Activated T-helper 1 cell treated with anti-CD3 and anti-CD28 coated beads, Interleukin-2, amount 50 U/mL, for 16 hours (primary cell): Measurements from ENCODE around the gene ATF7.
A peak's percentile ranks its signal among the peaks of the same experiment; 100 is the strongest.
"Not testable (repeated sequence)": the region's sequence is repeated elsewhere in the genome, so short reads cannot be mapped to it uniquely, and the experiment has no call there.

Experiments used
- DNase-seq, 2 donors: peaks; one replicate each; pipeline ENCODE4 v3.0.0-alpha.2; 2020; ENCODE audit warnings: low read depth in 1 of 2, low spot score in 1 of 2

Gene ATF7

DNA sequence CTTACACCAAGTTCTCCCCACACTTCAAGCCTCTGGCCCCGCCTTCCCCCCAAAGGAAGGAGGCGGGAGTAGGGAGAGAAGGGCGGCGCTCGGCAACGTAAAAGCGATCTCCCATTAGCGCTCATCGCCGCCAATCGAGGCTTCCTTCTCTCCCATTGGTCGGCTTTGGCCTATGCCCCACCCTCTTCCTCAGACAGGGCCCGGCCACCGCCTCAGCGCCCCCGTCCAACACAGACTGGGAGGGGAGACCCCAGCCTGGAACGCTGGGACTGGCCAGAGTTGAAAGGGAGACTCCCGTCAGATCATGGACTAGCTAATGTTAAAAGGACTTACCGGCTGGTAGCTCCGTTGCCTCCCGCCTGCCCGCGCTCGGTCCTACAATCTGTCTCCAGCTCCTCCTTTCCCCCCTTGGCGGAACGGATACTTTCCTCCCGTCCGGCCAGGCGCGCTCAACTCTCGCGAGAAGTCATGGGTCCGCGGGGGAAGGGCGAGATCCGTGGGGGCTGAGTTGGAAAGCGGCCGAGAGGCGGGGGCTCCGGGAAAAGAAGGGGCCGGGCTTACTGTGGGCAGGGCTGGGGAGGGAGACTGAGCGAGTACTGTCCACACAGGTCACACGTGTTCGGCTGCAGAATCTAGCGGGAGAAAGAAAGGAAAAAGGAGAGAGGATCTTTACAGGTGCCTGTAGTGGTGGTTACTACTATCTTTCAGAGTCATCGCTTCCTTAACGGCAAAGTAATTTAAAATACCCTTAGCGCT lies at the start of gene ATF7:
TSS of gene ATF7 (minus strand) at position 437 of the 756 bp plus-strand sequence. CDS start 25,382 bp downstream, outside the sequence.
- peak; percentile 94 to 98 for DNase-seq

DNA sequence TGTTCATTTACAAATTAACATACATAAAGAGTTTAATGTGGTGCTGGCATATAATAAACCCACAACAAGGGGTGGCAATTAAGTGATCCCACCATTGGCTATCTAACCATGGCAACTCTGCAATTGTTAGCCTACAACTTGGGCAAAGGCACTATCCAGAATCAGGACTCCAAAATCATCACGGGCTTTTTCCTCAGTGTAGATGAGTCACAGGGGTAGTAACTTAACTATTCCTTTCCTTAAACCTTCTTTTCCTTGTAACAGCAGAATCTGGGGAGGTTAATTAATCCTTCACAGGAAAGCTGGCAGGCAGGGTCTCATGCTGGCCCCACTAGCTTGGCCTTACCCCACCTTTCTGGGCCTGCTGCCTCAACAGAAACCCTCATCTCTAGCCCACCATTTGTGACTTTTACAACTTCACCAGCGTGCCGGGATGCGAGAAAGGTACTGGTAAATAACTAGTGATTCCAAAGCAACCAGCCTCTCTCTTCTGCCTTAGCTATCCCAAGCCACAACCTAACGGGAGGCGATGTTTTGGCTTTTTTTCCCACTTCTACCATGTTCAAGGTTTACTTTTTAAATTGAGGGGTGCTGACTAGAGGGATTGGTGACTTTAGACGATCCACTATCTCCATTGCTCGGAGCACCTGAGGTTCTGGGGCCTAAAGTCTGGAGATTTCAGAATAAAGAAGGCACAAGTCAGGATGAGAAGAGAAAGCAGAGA lies 49.0 kb upstream of the ATF7 start:
- no peak for DNase-seq

DNA sequence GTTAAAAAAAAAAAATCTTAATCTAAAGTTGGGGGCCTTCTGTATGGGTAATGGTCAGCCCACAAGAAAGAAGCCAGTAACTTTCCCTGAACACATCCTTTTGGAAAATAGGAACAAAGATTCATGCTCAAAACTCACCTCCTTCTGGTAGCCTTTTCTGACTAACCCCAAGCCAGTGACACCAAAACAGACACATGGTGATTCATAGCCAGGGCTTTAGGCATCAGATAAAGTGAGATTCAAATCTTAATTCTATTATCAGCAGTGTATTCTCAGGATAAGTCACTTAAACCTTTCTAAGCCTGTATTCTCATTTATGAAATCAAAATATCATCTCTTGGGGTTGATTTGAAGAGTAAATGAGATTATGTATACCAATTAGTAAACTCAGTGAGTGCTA lies 44.8 kb upstream of the ATF7 start:
- DNase-seq = no peak

DNA sequence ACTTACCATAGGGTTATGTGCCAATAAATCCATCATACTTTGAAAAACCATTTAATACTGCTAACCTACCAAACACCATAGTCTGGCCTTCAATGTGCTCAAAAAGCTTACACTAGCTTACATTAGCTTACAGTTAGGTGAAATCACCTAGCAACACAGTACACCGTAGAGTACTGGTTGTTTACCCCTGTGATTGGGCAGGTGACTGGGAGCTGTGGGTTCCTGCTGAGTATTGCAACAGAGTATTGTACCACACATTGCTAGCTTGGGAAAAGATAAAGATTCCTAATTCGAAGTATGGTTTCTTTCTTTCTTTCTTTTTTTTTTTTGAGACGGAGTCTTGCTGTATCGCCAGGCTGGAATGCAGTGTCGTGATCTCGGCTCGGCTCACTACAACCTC lies 44.1 kb upstream of the ATF7 start:
- DNase-seq = no peak

DNA sequence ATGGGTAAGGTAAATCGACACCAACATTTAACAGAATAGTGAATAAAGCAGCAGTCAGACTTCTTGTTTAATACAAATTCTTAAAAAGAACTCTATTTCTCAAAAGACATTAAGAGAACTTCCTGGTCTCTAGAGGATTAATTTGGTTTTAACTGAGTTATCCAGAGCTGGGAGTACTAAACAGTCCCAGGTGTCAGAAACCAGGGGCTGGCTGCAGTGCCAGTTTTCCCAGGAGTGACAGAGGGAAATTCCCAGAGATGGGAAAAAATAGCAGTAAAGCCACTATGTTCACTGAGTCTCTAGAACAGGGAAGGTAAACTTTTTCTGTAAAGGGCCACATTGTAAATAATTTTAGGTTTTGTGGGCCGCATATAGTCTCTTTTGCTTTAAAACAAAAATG lies 40.9 kb upstream of the ATF7 start:
- no peak for DNase-seq

DNA sequence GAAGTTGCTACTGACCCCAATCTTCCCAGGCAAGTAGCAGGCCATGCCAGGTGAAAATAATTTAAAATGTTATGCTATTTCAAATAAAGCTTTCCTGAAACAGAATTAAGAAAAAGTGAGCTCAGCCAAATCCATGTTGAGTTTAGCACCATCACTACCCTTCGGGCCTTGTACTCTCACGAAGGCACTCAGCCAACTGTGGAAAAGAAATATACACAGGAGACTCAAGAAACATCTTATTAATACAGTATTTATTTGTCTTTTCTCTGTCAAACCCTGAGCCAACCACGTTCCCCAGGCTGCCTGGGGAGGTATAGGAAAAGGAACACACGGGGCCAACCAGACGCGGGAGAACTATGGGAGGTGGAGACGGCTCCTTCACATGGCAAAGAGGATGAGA lies 38.8 kb upstream of the ATF7 start:
- no peak for DNase-seq

DNA sequence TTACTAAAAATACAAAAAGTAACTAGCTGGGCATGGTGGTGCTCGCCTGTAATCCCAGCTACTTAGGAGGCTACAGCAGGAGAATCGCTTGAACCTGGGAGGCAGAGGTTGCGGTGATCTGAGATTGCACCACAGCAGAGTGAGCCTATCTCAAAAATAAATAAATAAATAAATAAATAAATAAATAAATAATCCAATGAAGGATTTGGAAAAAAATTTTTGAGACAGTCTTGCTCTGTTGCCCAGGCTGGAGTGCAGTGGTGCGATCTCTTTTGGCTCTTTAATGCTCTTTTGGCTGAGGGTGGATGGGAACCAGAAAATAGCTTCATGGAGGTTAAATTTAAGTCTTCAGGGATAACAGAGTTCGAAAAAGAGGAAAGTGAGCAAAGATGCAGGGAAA lies 38.0 kb upstream of the ATF7 start:
- no peak for DNase-seq

DNA sequence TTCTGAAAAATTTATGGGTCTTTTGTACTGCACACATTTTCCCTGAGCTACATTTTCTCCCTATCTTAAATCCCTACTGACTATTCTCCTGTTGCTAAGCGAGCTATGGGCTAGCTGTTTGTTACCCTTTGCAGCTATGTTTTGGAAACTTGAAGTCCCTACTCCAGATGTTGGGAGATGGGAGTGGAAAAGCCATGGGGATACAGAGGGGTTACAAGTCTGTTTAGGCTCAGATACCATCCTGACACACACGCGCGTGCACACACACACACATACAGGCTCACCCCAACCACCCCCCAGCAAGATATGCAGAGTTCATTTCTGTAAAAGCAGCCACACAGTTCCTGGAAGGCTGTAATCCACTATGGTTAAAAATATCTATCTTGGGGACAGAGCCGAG lies 33.9 kb upstream of the ATF7 start:
- DNase-seq = no peak

DNA sequence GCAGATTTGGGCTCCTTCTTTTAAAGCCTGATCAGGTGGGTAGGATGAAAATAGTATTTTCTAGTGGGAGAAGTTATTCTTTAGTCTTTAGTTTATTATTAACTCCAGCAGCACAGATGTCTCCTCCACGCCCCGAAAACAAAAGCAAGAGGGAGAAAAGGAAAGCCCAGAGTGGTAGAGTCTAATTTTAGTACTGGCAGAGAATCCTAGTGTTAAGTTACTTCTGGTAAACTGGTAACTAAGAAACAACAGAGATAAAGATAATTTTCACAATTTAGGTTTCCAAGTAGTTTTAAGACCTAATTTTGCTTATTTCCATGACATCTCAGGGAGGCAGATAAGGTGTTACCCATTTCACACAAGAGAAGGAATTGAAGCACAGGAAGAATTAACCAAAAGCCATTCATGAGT lies 33.4 kb upstream of the ATF7 start:
- no peak for DNase-seq

DNA sequence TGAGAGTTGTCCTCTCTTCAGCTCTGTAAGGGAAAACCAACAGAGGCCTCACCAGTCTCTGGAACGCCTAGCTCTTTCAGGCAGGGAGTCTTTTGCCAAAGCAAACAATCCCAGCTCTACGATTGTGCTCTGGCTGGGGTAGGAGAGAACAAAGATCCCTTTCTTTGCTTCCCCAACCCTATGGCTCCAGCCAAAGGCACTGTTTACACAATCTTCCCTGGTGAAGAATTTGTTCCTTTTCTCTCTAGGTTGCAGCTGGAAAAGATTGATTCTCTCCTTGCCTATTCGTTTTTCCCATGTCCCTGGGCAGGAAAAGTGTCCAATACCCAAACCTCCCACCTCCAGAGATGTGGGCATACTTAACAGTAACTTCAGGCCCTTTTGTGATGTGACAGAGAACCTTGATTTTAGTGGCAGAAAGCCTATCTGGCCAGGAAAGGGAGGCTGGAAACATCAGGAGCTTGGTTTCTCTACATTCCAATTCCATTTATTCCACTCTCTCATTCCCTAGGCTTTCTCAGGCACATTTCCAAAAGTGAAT lies 32.9 kb upstream of the ATF7 start:
- DNase-seq = no peak

DNA sequence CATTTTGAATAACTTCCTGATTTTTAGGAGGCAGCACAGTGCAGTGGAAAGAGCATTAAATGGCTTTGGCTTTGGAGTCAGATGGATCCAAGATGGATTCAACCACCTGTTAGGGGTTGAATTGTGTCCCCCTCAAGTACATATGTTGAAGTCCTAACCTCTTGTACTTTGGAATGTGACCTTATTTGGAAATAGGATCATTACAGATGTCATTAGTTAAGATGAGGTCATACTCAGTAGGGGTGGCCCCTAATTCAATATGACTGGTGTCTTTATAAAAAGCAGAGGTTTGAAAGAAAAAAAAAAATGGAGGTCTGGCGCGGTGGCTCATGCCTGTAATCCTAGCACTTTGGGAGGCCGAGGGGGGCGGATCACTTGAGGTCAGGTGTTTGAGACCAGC lies 30.9 kb upstream of the ATF7 start:
- no peak for DNase-seq

DNA sequence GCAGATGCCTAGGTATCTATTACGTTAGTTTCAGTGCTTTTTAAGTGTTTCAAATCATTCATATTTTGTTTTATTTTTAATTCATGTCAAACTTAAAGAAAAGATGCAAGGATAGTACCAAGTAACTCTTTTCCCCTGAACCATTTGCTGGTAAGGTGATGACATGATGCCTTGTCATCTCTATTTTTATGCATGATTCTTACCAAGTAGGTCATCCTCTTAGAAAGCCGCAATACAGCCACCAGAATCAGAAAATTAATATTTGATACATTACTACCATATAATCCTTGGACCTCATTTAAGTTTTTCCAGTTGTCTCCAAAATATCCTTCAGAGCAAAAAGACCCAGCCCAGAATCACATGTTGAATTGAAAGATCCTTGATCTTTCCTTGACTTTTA lies 27.4 kb upstream of the ATF7 start:
- no peak for DNase-seq

DNA sequence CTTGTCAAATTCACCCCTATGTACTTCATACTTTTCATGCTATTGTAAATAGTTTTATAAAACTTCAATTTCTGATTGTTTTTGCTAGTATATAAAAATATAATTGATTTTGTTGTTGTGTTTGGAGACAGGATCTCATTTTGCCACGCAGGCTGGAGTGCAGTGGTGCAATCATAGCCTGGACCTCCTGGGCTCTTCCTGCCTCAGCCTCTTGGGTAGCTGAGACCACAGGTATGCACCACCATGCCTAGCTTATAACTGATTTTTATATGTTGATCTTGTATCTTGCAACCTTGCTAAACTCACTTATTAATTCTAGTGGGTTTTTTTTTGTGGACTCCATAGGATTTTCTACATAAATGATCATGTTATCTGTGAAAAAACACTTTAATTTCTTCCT lies 26.2 kb upstream of the ATF7 start:
- no peak for DNase-seq

DNA sequence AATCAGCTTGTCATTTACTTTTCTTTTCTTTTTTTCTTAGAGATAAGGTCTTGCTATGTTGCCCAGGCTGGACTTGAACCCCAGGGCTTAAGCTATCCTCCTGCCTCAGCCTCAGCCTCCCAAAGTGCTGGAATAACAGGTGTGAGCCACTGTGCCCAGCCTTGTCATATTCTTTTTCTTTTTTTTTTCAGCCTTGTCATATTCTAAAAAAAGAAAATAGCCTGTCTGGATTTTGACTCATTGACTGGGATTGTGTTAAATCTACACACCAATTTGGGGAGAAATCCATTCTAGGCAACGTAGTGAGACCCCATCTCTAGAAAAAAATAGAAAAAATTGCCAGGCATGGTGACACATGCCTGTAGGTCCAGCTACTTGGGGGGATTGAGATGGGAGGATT lies 25.6 kb upstream of the ATF7 start:
- no peak for DNase-seq

DNA sequence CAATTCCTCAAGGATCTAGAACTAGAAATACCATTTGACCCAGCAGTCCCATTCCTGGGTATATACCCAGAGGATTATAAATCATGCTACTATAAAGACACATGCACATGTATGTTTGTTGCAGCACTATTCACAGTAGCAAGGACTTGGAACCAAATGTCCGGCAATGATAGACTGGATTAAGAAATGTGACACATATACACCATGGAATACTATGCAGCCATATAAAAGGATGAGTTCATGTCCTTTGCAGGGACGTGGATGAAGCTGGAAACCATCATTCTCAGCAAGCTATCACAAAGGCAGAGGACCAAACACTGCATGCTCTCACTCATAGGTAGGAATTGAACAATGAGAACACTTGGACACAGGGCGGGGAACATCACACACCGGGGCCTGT lies 20.1 kb upstream of the ATF7 start:
- DNase-seq = not testable (repeated sequence)

DNA sequence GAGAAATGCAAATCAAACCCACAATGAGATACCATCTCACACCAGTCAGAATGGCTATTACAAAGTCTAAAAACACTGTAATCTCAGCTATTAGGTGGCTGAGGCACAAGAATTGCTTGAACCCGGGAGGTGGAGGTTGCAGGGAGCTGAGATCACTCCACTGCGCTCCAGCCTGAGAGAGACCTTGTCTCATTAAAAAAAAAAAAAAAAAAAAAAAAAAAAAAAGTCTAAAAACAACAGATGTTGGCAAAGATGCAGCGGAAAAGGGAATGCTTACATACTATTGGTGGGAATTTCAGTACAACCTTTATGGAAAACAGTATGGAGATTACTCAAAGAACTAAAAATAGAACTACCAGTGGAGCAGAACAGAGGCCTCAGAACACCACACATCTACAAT lies 19.0 kb upstream of the ATF7 start:
- no peak for DNase-seq

DNA sequence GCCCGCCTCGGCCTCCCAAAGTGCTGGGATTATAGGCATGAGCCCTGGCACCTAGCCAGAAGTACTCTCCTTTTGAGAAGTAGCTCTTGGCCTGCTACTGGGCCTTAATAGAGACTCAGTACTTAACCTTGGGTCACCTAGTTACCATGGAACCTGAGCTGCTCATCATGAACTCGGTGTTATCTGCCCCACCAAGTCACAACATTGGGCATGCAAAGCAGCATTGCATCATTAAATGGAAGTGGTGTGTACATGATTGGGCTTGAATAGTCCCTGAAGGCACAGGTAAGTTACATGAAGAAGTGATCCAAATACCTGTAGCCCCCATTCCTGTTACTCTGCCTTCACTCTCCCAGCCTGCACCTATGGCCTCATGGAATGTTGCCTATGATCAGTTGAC lies 18.0 kb upstream of the ATF7 start:
- no peak for DNase-seq

DNA sequence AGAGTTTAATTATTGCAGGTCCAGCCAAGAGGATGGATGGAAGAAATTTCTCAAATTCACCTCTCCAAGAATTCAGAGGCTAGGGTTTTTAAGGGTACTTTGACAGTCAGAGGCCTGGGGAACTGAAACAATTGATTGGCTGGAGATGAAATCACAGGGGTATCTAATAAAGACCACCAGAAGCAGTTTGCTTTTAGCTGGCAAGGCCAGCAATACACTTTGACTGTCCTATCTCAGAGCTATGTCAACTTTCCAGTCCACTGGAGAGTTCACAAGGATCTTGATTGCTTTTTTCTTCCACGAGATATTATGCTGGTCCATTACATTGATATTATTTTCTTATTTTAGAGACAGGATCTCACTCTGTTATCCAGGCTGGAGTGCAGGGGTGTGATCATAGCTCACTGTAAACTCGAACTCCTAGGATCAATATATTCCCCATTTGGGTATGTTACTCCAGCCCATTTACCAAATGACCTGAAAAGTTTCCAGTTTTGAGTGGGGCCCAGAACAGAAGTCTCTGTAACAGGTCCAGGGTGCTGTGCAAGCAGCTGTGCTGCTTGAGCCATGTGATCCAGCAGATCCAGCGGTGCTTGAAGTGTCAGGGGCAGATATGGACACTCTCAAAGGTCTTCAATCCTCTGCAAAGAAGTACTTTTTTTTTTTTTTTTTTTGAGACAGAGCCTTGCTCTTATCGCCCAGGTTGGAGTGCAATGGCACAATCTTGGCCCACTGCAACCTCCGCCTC lies 17.2 kb upstream of the ATF7 start:
- no peak for DNase-seq

DNA sequence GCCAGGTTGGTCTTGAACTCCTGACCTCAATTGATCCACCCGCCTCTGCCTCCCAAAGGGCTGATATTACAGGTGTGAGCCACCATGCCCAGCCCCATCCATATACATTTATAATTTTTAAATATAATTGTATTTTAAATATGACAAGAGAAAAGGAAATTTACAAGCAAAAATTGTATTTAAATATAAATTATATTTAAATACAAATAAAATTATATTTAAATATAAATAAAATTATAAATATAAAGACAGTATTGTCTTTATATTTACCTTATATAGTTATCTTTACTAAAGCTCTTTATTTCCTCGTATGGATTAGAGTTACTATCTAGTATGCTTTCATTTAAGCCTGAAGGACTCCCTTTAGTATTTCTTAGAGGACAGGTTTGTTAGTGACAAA lies 11.9 kb upstream of the ATF7 start:
- no peak for DNase-seq

DNA sequence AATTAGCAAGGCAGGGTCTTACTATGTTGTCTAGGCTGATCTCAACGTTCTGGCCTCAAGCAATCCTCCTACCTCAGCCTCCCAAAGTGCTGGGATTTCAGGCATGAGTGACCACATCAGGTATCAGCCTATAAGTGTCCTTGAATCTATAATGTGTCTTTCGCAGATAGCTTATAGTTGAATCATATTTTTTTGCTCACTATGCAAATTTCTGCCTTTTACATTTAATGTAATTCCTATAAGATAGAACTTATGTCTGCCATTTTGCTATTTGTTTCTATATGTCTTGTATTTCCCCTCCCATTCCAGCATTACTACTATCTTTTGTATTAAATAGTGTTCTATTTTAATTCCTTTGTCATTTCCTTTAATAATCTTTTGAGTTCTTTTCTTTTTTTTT lies 10.5 kb upstream of the ATF7 start:
- no peak for DNase-seq

DNA sequence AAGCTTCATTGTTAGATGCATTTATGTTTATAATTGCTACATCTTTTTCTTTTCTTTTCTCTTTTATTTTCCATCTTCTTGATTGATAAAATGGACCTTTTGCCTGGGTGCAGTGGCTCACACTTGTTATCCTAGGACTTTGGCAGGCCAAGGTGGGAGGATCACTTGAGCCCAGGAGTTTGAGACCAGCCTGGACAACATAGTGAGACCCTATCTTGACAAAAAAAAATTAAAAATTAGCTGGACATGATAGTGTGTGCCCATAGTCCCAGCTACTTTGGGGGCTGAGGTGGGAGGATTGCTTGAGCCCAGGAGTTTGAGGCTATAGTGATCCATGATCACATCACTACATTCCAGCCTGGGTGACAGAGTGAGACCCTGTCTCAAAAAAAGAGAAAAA lies 9.5 kb upstream of the ATF7 start:
- DNase-seq = not testable (repeated sequence)

DNA sequence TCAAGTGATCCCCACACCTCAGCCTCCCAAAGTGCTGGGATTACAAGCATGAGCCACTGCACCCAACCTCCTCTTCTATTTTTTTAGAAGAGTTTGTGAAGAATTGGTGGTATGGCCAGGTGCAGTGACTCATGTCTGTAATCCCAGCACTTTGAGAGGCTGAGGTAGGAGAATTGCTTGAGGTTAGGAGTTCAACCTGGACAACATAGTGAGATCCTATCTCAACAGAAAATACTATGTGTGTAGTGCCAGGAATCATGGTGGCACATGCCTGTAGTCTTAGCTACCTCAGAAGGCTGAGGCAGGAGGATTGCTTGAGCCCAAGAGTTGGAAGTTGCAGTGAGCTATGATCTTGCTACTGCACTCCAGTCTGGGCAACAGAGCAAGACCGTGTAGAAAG lies 5.5 kb upstream of the ATF7 start:
- no peak for DNase-seq
